Right kidney (tissue), 1 donor: Measurements from ENCODE around the gene PGF.
A peak's percentile ranks its signal among the peaks of the same experiment; 100 is the strongest.

Source experiments
- DNase-seq: peaks from one replicate; pipeline ENCODE4 v3.0.0-alpha.2; 2016

The PGF gene

DNA sequence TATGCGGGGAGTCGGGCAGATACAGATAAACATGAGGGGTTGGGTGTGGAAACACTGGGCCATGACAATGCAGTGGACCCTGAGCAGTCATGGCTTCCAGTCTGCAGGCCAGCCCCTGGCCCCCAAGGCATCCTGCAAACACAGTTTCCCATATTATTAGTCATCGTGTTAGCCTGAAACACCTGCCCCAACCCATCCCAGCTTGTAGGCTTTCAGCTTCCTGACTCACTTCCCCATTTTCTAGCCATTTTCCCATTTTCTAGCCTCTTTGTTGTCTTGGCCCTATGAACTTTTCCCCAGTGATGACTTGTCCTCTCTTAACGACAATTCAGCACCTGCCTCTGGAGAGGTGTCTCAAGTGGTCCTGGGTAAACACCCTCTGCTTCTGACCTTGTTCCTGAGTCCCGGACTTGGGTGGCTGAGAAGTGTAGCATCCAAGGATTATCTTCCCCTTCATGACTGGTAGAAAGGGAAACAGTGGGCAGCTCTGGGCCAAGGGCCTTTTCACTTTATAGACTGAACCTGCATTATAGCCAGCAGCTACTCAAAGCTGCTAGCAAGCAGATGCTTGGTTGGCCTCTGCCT, 4.3 kb upstream of the PGF start:
- DNase-seq = no peak

DNA sequence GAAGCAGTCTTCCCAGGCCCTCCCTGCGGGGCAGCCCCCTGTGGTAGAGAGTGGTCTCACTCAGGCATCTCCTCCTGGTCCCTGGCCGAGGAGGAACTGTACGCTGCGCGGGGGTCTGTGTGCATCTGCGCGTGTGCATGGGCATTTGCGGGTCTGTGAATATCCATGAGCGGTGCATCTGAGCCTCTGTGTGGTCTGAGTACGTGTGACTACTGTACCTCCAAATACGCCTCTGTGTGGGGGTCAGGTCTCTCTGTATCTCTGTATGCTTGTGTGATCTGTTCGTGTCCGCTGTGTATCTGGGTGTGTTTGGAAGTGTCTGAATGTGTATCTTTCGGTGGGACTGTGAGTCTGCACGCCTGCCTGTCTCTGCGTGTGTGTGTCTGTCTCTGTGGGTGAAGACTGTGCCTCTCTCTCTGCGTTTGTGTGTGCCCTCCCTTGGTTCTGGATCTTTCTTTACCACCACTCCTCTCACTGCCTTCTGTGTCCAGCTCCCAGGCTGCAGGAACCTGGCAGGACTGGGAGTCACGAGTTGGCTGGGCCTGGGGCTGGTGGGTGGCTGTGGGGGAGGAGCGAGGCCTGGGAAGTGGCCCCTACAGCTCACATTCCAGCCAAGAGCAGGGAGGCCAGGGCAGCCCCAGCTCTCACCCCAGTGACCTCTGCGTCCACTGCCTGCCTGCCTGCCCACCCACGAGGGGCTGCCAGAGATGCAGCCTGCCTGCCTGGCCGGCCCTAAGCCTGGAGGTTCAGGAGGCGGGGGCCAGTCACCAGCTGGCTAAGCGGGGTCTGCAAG, 1.1 kb upstream of the PGF start:
- no peak for DNase-seq

DNA sequence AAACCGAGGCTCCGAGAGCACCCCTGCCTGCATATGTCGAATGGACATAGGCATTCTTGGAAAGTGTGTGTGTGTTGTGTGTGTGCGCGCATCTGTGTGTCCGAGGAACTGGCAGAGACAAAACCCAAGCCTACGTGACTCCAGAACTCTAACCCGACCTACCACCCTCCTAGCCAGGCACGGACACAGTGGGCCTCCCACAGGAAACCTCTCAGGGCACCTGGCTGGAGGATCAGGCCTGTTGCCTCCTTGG, 556 bp upstream of the PGF start:
- no peak for DNase-seq

DNA sequence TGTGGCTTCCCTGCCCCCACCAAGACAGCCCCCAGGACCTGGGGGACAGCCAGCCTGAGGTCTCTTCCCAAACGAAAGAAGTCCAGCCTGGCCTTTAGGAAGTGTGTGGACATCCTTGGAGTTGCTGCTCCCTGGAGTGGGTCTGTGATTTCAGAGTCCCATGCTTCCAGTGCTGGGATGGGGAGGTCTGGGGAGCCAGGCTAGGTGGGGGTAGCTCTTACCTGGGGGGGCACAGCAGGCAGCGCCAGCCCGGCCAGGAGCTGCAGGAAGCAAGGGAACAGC, 509 bp downstream of the PGF start:
- no peak for DNase-seq

DNA sequence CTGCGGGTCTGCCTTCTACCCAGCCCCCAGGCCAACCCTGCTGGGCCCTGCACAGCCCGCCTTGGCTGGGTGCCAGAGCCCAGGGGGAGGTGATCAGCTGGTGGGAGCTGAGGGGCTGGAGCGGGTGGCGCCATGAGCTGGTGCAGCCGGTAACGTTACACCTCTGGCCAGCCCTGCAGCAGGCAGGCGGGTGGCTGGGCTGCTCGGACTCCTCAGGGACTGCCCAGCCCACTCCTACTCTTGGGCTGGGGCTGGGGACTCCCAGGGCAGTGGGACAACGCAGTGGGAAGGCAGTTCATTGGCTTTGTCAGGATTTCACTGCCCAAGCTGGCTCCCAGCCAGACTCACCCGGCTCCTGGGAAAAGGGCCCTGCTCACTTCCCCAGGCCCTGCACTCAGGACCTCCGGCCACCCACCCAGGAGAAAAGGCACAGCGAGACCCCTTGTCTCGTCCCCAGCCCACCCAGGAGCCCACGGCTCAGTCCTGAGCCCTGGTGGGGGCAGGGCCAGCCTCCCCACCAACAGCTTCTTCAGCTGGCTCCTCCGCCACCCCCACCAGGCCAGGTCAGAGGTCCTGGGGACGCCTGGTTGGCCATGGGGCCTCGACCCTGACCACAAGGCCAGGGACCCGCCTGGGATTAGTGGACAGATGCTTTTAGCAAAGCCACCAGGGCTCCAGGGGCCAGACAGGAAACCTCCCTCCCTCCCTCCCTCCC, 1.0 kb downstream of the PGF start:
- no peak for DNase-seq

DNA sequence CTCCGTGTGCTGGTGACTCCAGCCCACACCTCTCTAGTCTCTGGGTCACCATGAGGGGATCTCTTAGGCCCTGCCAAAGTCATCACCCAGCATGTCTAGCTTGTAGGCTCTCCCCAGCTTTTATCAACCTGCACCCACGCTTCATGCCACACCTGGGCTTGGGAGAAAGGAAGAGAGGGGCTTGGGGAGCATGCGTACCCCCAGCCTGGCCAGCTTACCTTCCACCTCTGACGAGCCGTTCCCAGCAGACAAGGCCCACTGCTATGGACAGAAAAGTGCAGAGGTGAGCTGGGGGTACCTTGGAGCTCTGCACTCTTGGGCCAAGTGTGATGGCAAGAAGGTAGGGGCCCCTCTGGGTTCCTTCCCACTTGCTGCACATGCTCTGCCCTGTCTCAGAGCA, 1.7 kb downstream of the PGF start:
- DNase-seq = no peak

DNA sequence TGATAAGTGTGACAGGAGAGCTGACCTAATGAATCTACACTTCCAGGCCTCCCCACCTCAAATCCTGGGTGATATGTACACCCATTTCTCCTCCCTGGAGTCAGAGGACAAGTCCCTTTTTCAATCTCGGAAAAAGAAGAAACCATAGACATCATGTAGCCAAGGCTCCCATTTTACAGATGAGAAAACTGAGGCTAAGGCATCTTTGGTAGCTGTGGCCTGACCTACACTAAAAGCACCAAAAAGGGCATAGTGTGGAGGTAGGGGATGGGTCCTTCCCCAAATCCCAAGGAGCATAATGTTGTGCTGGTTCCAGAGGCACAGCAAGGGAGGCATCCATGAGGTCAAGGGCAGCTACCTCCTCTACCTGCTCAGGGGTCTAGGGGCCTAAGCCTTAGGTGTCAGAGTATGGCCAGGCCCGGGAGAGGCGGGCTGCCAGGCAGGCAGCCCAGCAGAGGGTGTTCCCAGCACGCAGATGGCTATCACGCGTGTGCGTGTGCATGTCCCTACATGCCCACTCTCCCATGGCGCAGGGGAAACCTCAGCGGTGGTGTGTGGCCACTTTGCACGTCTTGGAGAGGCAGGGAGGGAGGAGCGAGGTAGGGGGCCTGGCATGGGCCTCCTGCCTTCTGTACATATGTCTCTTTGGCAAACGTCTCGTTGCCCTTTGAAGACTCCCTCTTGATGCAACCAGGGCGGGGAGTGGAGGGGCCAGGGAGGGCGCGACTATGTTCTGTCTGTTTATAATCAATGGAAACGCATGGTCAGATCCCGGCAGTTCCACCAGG, 2.5 kb downstream of the PGF start:
- DNase-seq = no peak

DNA sequence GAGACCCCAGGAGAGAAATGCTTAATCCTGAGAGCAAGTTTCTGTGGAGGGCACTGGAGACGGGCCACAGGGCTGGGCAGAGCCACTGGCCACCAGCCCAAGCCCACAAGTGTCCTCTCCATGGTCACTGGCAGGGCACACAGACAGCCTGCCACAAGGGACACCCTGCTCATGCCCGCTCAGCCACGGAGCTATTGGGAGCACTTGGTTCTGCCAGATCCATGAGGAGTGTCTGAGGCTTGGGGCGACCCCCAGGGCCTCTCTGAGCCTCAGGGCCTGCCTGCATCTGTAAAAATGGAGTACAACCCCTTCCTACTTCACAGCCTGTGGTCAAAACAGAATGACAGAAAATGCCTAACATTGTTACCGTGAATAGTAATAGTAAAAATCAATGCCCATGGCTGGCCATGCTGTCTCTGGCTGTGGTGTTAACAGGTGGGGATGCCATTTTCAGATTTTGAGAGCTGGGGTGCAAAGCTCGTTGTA, 3.2 kb downstream of the PGF start:
- no peak for DNase-seq

DNA sequence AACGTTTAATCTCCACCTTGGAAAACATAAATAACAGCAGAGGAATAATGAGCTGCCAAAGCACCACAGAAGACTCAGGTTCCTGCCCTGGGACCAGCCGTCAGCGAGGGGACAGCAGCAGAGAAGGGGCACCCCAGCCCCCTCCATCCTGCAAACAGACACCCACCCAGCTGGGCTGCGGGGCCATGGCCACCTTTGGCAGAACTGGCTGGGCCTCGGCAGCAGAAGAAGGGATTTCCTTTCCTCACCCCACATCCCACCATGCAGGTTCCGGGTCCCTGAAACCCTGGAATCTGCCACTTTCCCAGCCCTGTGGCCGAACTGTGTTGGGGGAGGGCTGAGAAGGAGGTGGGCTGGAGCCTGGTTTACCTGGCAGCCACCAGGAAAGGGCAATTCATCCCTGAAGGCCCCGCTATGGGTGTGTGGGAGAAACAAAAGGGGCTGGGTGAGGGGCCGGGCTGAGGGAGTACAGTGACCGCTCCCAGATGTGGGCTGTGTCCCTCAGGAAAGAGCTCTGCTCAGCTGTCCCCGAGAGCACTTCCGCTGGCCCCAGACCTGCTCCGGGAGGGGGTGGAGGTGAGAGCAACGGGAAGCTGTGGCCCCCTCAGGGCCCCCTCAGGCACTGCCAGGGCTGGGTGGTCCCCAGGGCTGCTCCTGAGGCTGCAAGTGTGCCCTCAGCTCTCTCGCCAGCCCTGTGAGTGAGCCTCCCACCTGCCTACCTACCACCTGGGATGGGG, 3.8 kb downstream of the PGF start:
- peak; percentile 66 for DNase-seq

DNA sequence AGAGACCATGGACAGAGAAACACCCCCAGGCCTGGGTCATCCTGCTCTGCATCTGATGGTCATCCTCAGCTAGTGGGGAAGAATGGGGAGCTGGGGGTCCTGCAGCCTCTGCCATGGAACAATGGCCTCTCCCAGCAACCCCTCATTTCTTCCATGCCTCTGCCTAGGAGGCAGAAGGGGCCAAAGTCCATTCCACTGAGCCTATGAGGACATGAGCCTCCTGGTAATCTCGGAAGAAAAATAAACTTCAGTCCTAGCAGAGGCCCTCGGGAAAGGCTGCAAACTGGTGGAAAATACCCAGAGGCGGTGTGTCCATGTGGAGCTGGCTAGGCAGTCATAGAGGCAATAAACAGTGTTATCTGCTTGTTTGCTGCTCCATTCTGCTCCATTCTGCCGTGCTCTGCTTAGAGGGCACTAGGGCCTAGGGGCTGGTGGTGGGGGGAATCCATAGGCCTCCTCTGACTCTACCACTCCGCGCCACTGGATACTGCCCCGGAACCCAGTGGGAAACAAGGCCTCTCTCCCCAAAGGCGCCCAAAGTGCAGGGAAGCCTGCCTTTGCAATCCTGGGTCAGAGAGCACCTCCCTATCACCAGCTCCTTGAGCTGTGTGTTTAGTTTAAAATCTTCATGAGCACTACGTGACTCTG, 4.5 kb downstream of the PGF start:
- peak; percentile 42 for DNase-seq

DNA sequence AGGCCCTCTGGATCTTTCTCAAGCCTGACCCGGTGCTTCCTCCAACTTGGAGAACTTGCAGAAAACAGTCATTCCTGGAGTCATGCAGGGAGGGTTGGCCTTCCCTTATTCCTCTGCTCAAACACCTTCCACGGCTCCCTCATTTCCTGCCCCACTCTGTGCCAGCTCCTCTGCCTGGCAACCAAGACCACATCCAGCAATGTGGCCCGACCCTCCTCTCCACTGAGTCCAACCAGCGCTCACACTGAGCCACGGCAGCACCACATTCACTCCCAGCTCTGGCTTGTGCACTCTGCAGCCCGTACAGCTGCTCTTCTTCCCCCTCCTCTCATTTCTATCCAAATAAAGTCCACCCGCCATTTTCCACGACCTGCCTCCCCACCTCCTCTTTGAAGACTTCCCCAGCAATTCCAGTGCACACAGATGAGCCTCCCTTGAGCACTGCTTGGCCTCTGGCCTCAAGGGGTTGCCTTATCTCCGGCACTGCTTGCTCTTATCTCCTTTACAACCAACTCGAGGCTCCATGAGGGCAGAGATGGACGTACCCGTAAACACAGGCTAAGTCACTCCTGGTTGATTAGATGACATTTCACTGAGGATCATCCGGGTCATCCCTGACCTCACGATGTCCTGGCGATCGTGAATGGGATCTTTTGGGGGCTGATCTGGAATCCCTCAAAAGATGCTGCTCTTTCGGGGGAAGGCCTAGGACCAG, 5.4 kb downstream of the PGF start:
- DNase-seq = no peak

DNA sequence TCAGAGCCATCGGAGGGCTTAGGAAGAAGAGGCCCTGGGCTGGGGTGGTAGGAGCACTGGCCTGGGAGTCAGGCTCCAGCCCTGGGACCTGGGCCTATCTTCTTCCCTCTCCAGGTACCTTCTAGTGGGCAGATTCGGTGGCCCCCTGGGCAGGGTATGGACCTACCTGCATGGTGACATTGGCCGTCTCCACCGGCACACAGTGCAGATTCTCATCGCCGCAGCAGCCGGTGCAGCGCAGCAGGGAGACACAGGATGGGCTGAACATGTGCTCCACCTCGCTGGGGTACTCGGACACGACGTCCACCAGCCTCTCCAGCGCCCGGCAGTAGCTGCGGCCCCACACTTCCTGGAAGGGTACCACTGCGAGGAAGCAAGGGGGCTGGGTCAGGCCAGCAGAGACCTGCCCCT, 6.2 kb downstream of the PGF start:
- DNase-seq = no peak

DNA sequence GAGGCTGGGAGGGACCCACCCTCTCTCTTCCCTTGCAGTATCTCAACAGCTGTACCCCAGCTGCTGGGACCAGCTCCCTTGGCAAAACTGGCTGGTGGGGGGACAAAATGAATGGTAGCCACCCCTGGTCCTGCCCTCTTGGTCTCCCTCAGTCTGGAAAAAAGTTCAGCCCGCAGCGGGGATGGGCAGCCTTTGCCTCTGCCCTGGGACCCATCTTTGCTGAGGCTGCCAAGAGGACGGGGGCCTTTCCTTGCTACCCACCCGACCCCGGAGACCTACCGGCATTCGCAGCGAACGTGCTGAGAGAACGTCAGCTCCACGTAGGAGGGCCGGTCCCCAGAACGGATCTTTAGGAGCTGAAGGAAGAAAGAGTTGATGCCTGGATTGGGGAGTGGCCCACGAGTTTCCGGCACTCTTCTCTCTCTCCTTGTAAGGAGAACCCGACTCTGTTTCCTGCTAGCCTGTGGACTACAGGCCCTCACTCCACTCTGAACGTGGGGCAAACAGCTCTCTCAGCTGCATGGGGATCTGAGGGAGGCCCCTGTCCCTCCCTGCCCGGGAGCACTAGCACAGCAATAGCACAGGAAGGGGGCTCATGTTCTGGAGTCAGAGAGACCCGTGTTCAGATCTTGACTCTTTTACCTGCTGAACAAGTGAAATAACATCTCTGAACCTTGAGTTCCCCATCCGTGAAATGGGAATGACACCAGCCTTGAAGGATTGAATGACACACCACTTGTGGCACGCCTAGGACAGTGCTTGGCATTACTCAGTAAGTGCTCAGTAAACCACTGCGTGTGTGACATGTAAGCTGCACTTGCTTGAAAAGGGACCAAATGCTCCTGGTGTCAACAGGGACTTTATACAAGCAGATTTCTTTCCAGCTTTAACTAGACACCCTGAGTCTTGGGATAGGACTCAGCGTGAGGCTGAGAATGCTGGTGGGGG, 6.9 kb downstream of the PGF start:
- DNase-seq = no peak

DNA sequence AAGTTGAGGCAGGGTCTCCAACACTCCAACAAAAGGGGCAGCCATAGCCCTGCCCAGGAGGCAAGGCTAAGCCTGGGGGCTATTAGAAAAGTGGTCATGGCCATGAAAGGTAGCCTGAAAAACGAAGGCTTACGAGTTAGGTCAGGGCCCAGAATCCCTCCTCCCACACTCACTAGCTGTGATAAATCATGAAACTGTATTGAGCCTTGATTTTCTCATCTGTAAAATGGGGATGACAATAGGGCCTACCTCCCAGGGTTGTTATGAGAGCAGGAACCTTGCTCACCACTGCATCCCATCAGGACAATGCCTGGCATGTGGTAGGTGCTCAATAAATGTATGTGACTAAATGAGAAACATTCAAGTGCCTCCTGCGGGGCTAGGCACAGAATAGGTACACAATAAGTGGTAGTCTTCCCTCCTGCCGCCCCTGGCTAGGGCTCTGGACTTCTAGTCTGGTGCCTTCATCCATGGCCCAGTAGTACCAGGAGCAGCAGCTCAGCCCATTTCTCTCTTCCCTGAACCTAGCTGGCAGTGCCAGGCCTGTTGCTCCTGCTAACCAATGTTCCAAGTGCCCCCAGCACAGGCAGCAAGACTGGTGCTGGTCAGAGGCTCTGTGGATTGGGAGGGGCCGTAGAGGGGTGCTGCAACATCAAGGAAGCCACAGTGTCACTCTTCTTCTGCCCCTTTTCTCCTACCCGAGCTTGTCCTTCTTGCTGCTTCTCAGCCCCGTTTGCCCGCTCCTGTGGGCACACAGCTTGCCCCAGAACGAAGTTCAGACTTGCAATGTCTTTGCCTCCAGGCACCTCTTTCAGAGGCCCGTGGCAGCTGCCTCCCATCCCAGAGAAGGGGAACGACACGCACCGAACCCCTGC, 7.8 kb downstream of the PGF start:
- no peak for DNase-seq

DNA sequence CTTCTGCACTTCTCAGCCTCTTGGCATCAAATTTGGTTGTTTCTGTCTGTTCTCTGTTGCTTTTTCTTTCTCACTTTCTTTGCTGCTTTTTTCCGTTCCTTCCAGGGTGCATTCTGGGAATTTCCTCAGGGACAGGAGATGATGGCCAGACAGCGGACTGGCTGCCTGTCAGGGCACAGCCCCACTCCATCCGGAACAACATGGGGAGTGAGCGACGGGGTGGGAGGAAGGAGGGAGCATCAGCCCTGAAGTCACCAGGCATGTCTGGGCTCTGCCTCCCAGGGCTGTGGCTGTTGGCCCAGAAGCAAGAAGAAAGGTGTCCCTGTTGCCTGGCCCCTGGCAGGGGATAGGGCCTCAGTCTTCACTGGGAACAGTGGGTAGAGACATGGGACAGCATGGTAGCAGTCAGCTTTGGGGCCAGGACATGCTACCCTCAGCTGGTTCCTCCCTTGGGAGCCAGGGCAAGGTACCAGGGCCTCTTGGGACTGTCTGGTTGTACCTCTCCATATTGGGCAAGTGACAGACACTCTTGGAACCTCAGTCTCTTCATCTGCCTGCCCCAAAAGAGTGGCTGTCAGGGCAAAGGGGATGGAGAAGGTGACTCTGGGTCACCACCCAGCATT, 8.6 kb downstream of the PGF start:
- DNase-seq = no peak

DNA sequence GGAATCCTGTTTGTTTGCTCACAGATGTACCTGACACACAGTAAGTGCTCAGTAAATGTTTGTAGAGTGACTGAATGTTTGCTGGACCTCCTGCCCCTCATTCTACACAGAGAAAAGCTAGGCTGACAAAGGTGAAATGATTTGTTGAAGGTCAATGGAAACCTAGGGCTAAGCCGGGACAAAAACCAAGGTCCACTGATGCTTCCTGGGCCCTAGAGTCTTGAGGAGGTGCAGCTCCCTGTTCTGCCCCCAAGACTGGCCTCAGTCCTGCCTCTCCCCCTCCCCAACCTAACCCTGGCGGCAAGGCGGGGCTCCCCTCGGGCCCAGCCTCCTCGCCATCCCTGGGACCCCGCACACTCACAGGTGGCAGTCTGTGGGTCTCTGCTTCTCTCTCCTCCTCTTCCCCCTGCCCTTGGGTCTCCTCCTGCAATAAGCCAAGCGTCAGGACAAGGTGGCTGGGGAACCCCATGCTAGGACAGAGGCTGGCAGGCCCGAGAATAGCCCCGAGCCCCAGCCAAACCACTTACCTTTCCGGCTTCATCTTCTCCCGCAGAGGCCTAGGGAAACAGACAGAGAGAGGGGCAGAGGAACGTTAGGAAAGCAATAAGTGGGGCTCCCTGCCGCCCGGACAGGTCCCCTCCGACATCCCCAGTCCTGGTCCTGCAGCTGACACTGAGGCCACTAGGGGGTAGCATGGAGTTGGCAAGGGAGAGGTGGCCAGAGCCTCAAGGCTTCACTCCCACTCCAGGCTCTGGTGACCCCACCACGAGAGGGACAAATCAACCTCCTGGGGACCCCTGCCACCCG, 9.3 kb downstream of the PGF start:
- peak; percentile 70 for DNase-seq

DNA sequence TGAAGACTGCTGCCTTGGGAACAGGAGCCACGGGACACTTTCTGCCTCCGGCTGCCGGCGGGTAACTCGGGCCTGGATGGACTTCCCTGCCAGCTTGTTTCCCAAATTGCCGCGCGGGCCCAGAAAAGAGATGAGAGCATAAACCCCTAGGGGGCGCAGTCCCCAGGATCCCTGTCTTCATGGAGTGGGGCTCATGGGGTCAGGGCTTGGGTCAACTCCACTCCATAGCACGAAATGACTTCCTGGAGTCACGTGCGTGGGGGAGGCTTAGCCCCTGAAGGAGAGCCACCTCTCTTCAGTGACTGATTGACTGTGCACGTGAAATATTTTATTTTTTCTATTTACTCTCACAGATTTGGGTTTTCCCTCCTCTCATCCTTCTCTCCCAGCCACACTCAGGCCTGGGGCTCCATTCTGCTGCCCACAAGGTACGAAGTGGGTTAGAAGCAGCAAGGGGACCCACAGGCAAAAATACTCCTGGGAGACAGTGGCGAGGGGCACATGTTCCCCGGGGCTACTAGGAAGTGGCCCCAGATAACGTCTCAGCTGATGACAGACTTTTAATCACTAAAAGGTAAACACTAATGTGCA, 10.0 kb downstream of the PGF start:
- DNase-seq = no peak
